Adrenal gland (tissue), 5 donors: ENCODE results near the gene ANK3.

ENCODE experiments used
- POLR2A ChIP-seq, 2 donors: fragments of 450-650 bp; IDR thresholded peaks; one replicate each; pipeline ENCODE4 v1.6.1; 2017; ENCODE audit warnings: antibody characterized with exemption in 2 of 2, mild to moderate bottlenecking in 2 of 2, moderate library complexity in 1 of 2
- TF ChIP-seq, protein P1 (sequence below), 6 experiments: fragments of 450-650 bp in 4 of 6; fragments of 200-600 bp in 2 of 6; sonication (generic) in 1 of 6; IDR thresholded peaks; 1 replicate in 5 of 6; 2 replicates in 1 of 6; pipeline versions ENCODE4 v1.5.1 to v1.8.0; 2016 to 2021; ENCODE audit warnings: antibody characterized with exemption in 6 of 6, mild to moderate bottlenecking in 2 of 6, moderate library complexity in 1 of 6
- donor health status: DM: no; HTN: no; CAD: no.

DNA sequence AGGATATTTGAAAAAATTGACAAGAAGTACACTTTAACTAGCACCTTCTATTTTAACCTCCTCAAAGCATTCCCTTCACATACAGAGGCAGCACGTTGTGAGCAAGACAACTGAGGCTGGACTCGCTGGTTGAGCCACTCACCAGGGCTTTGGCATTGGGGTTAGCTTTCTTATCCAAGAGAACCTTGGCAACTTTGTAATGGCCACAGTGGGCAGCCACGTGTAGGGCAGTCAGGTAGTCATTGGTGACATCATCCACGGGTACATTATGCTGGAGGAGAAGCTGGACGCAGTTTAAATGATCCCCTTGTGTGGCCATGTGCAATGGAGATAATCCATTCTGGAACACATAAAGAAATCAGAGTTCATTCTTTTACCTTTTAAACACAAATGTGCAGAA lies 181.8 kb downstream of the ANK3 start:
- TF ChIP-seq, protein P1, sequence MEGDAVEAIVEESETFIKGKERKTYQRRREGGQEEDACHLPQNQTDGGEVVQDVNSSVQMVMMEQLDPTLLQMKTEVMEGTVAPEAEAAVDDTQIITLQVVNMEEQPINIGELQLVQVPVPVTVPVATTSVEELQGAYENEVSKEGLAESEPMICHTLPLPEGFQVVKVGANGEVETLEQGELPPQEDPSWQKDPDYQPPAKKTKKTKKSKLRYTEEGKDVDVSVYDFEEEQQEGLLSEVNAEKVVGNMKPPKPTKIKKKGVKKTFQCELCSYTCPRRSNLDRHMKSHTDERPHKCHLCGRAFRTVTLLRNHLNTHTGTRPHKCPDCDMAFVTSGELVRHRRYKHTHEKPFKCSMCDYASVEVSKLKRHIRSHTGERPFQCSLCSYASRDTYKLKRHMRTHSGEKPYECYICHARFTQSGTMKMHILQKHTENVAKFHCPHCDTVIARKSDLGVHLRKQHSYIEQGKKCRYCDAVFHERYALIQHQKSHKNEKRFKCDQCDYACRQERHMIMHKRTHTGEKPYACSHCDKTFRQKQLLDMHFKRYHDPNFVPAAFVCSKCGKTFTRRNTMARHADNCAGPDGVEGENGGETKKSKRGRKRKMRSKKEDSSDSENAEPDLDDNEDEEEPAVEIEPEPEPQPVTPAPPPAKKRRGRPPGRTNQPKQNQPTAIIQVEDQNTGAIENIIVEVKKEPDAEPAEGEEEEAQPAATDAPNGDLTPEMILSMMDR (IDR thresholded peaks at IDR 0.05): no peak
- TF ChIP-seq POLR2A (IDR thresholded peaks at IDR 0.05): no peak
